BLaER1 (cell line): Measurements from ENCODE around the gene NOTCH2.

Experiments
- H3K27ac ChIP-seq: shearing (Covaris generic); formaldehyde crosslinking; 2 replicates; pipeline ENCODE4 v1.8.1; 2022
- H3K27me3 ChIP-seq: shearing (Covaris generic); formaldehyde crosslinking; 2 replicates; pipeline ENCODE4 v1.8.1; 2022
- H3K36me3 ChIP-seq: shearing (Covaris generic); formaldehyde crosslinking; 2 replicates; pipeline ENCODE4 v1.8.1; 2022
- H3K4me1 ChIP-seq: shearing (Covaris generic); formaldehyde crosslinking; 2 replicates; pipeline ENCODE4 v1.8.1; 2022
- H3K4me2 ChIP-seq: shearing (Covaris generic); formaldehyde crosslinking; 2 replicates; pipeline ENCODE4 v1.8.1; 2022
- H3K4me3 ChIP-seq: shearing (Covaris generic); formaldehyde crosslinking; 2 replicates; pipeline ENCODE4 v1.8.1; 2022
- H3K9ac ChIP-seq: shearing (Covaris generic); formaldehyde crosslinking; 2 replicates; pipeline ENCODE4 v1.8.1; 2022
- H3K9me3 ChIP-seq: shearing (Covaris generic); formaldehyde crosslinking; 2 replicates; pipeline ENCODE4 v1.8.1; 2022
- H4K20me1 ChIP-seq: shearing (Covaris generic); formaldehyde crosslinking; 2 replicates; pipeline ENCODE4 v1.8.1; 2022
- Cebpa-rat ChIP-seq: shearing (Covaris generic); IDR thresholded peaks from 2 replicates; pipeline ENCODE4 v1.8.1; 2022

NOTCH2 gene

GRCh38 chr1:119911775-119912174 is 157.7 kb downstream of the NOTCH2 start:
- Histone ChIP-seq H3K4me2 (no peak overlapping the region), H3K4me1 (no peaks in the 10 kb centered on the region), H3K27me3 (no peaks in the 10 kb centered on the region), H3K9ac (no peak overlapping the region), H4K20me1 (no peaks in the 10 kb centered on the region), H3K36me3 (peaks cover 46% of the 10 kb centered on the region), H3K4me3 (no peak overlapping the region), H3K9me3 (peaks cover 4% of the 10 kb centered on the region), H3K27ac (no peak overlapping the region)
- no peak for TF ChIP-seq Cebpa-rat

GRCh38 chr1:119910618-119911017 is 158.8 kb downstream of the NOTCH2 start:
- peaks cover 35% of the 10 kb centered on the region for H3K36me3 ChIP-seq
- H3K9me3 ChIP-seq, result peaks cover 14% of the 10 kb centered on the region
- no peaks in the 10 kb centered on the region for H3K4me1 ChIP-seq
- H3K27me3 ChIP-seq, result no peaks in the 10 kb centered on the region
- no peak overlapping the region for H3K4me2 ChIP-seq
- no peak overlapping the region for H3K4me3 ChIP-seq
- no peaks in the 10 kb centered on the region for H4K20me1 ChIP-seq
- H3K27ac ChIP-seq, result no peak overlapping the region
- H3K9ac ChIP-seq, result no peak overlapping the region
- no peak for TF ChIP-seq Cebpa-rat

GRCh38 chr1:119909890-119910596 is 159.4 kb downstream of the NOTCH2 start:
- Histone ChIP-seq H3K27ac (no peak overlapping the region), H3K4me2 (no peak overlapping the region), H3K4me3 (no peak overlapping the region), H3K9ac (no peak overlapping the region), H3K27me3 (no peaks in the 10 kb centered on the region), H3K4me1 (no peaks in the 10 kb centered on the region), H4K20me1 (no peaks in the 10 kb centered on the region), H3K9me3 (peaks cover 14% of the 10 kb centered on the region), H3K36me3 (peaks cover 29% of the 10 kb centered on the region)
- TF ChIP-seq Cebpa-rat, result no peak

- Histone ChIP-seq H3K4me1 (no peaks in the 10 kb centered on the region), H3K36me3 (peaks cover 15% of the 10 kb centered on the region), H3K9ac (no peak overlapping the region), H3K4me3 (no peak overlapping the region), H3K27ac (no peak overlapping the region), H3K27me3 (no peaks in the 10 kb centered on the region), H3K9me3 (peaks cover 17% of the 10 kb centered on the region), H3K4me2 (no peak overlapping the region), H4K20me1 (no peaks in the 10 kb centered on the region)
- TF ChIP-seq Cebpa-rat, result no peak
Observed at GRCh38 chr1:119908661-119909060, 160.8 kb downstream of the NOTCH2 start.

- no peak overlapping the region for H3K4me2 ChIP-seq
- H3K9ac ChIP-seq, result no peak overlapping the region
- peaks cover 17% of the 10 kb centered on the region for H3K9me3 ChIP-seq
- no peaks in the 10 kb centered on the region for H3K27me3 ChIP-seq
- no peak overlapping the region for H3K27ac ChIP-seq
- no peak for TF ChIP-seq Cebpa-rat
- no peak overlapping the region for H3K4me3 ChIP-seq
- no peaks in the 10 kb centered on the region for H4K20me1 ChIP-seq
- no peaks in the 10 kb centered on the region for H3K4me1 ChIP-seq
- H3K36me3 ChIP-seq, result peaks cover 6% of the 10 kb centered on the region; the same call in 1 of the 2 replicates
Observed at GRCh38 chr1:119906927-119907652, 162.4 kb downstream of the NOTCH2 start.

GRCh38 chr1:119903443-119903835 is 166.0 kb downstream of the NOTCH2 start:
- Histone ChIP-seq H4K20me1 (no peaks in the 10 kb centered on the region), H3K4me3 (no peak overlapping the region), H3K9me3 (peaks cover 17% of the 10 kb centered on the region), H3K4me1 (no peaks in the 10 kb centered on the region), H3K27ac (no peak overlapping the region), H3K4me2 (no peak overlapping the region), H3K9ac (no peak overlapping the region), H3K36me3 (no peaks in the 10 kb centered on the region), H3K27me3 (no peaks in the 10 kb centered on the region)
- TF ChIP-seq Cebpa-rat, result no peak

GRCh38 chr1:119902775-119903442 is 166.6 kb downstream of the NOTCH2 start:
- TF ChIP-seq Cebpa-rat, result no peak
- no peaks in the 10 kb centered on the region for H3K36me3 ChIP-seq
- H4K20me1 ChIP-seq, result no peaks in the 10 kb centered on the region
- H3K4me2 ChIP-seq, result no peak overlapping the region
- H3K9ac ChIP-seq, result no peak overlapping the region
- H3K9me3 ChIP-seq, result peaks cover 17% of the 10 kb centered on the region
- H3K4me1 ChIP-seq, result no peaks in the 10 kb centered on the region
- no peak overlapping the region for H3K4me3 ChIP-seq
- no peak overlapping the region for H3K27ac ChIP-seq
- H3K27me3 ChIP-seq, result no peaks in the 10 kb centered on the region

- Histone ChIP-seq H3K36me3 (no peaks in the 10 kb centered on the region), H3K9me3 (no peaks in the 10 kb centered on the region), H4K20me1 (no peaks in the 10 kb centered on the region), H3K4me2 (no peak overlapping the region), H3K4me3 (no peak overlapping the region), H3K27ac (no peak overlapping the region), H3K9ac (no peak overlapping the region), H3K4me1 (no peaks in the 10 kb centered on the region), H3K27me3 (no peaks in the 10 kb centered on the region)
- TF ChIP-seq Cebpa-rat, result no peak
Observed at GRCh38 chr1:119898981-119899720, 170.3 kb downstream of the NOTCH2 start.

- H3K27me3 ChIP-seq, result no peaks in the 10 kb centered on the region
- H3K36me3 ChIP-seq, result no peaks in the 10 kb centered on the region
- H3K4me3 ChIP-seq, result no peak overlapping the region
- no peak overlapping the region for H3K4me2 ChIP-seq
- no peak for TF ChIP-seq Cebpa-rat
- no peaks in the 10 kb centered on the region for H3K9me3 ChIP-seq
- no peaks in the 10 kb centered on the region for H3K4me1 ChIP-seq
- no peaks in the 10 kb centered on the region for H4K20me1 ChIP-seq
- H3K27ac ChIP-seq, result no peak overlapping the region
- no peak overlapping the region for H3K9ac ChIP-seq
Observed at GRCh38 chr1:119898530-119898929, 170.9 kb downstream of the NOTCH2 start.
